DOHH2 (cell line): ENCODE measurements around the gene UTS2R.
"Not testable (repeated sequence)": the region's sequence is repeated elsewhere in the genome, so short reads cannot be mapped to it uniquely, and the experiment has no call there.

Source experiments
- H3F3A ChIP-seq: fragments of 200-600 bp; sonication (generic), shearing (Covaris generic); 2 replicates; pipeline ENCODE4 v1.6.0; 2016; ENCODE audit warnings: antibody characterized with exemption, mild to moderate bottlenecking; ENCODE audit not compliant: control insufficient read depth, insufficient read depth
- H3K27ac ChIP-seq: fragments of 200-600 bp; sonication (generic); 2 replicates; pipeline ENCODE4 v1.5.1; 2014; ENCODE audit warnings: low read depth, mild to moderate bottlenecking, low read length, moderate library complexity
- H3K27me3 ChIP-seq: fragments of 200-600 bp; sonication (generic); 2 replicates; pipeline ENCODE4 v1.6.1; 2014; ENCODE audit warnings: mild to moderate bottlenecking, low read length, mixed read lengths; ENCODE audit not compliant: control insufficient read depth
- H3K36me3 ChIP-seq: fragments of 200-600 bp; sonication (generic); 2 replicates; pipeline ENCODE4 v1.6.1; 2014; ENCODE audit warnings: mild to moderate bottlenecking, low read length, moderate library complexity, mixed read lengths; ENCODE audit not compliant: control insufficient read depth
- H3K4me1 ChIP-seq: fragments of 200-600 bp; sonication (generic); 2 replicates; pipeline ENCODE4 v1.6.1; 2014; ENCODE audit warnings: mild to moderate bottlenecking, low read length, mixed read lengths; ENCODE audit not compliant: control insufficient read depth
- H3K4me2 ChIP-seq: fragments of 200-600 bp; sonication (generic); 2 replicates; pipeline ENCODE4 v1.6.0; 2014; ENCODE audit warnings: mild to moderate bottlenecking, low read length, moderate library complexity
- H3K4me3 ChIP-seq: fragments of 200-600 bp; sonication (generic); 2 replicates; pipeline ENCODE4 v1.5.1; 2014; ENCODE audit warnings: mild to moderate bottlenecking, low read length, mixed read lengths
- H3K79me2 ChIP-seq: fragments of 200-600 bp; sonication (generic); 2 replicates; pipeline ENCODE4 v1.6.1; 2014; ENCODE audit warnings: mild to moderate bottlenecking, low read length, mixed read lengths; ENCODE audit not compliant: control insufficient read depth
- H3K9me2 ChIP-seq: fragments of 200-600 bp; sonication (generic); replicated peaks from 2 replicates; pipeline ENCODE4 v1.6.1; 2014; ENCODE audit warnings: mild to moderate bottlenecking, low read length, mixed read lengths; ENCODE audit not compliant: control insufficient read depth
- H3K9me3 ChIP-seq: fragments of 200-600 bp; sonication (generic); 2 replicates; pipeline ENCODE4 v1.6.1; 2014; ENCODE audit warnings: antibody characterized with exemption, low read length, mixed read lengths; ENCODE audit not compliant: control insufficient read depth, insufficient read depth
- H4K20me1 ChIP-seq: fragments of 200-600 bp; sonication (generic); 2 replicates; pipeline ENCODE4 v1.6.0; 2014; ENCODE audit warnings: low read depth, mild to moderate bottlenecking, antibody characterized with exemption, low read length, moderate library complexity; ENCODE audit not compliant: control insufficient read depth, insufficient read depth
- EZH2phosphoT487 ChIP-seq: fragments of 200-600 bp; sonication (generic); IDR thresholded peaks from 2 replicates; pipeline ENCODE4 v1.6.1; 2017; ENCODE audit warnings: borderline replicate concordance, mild to moderate bottlenecking, antibody characterized with exemption, low read length, moderate library complexity, mixed read lengths
- TF ChIP-seq, protein P1 (sequence below): fragments of 200-600 bp; sonication (generic); IDR thresholded peaks from one replicate; pipeline ENCODE4 v1.5.1; 2014; ENCODE audit warnings: antibody characterized with exemption, mild to moderate bottlenecking, low read depth, low read length; ENCODE audit not compliant: poor library complexity, severe bottlenecking

The UTS2R gene

DNA sequence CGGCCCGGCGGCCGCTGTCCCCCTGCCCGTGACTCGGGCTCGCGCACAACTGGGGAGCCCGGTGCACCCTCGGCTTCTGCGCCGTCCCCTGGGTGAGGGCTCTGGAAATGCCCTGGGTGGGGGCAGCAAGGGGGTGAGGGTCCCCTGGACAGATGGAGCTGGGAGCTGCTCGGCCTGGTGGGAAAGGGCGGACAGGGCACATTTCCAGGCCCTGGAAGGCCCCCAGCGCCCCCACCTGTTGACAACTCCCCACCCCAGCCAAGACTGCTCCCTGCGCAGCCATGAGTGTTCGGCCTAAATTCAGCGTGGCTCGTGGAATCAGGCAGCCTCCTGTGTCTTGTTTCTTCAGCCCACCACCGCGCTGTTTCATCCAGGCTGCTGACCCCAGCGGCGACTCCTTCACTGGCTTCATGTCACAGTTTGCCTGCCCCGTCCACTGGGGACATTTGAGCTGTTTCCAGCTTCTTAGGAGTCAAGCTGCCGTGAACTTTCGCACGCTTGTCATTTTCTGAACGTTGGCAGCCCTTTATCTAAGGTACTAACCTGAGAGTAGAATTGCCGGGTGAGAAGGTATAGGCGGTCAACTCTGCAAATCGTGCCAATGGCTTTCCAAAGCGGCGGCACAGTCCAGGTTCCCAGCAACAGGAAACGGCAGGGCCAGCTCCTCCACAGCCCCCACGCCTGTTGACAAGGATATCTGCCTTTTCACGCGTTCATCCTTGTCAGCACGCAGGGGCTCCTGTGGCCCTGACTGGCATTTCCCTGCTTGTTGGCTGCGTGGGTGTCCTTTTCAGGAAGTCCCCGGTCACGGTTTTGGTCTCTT, 895 bp downstream of the UTS2R start:
- Histone ChIP-seq H3K79me2 (no peaks in the 10 kb centered on the region), H3K9me2 (no peaks in the 10 kb centered on the region), H3K4me3 (no peak overlapping the region), H3K4me2 (no peak overlapping the region), H3K36me3 (no peaks in the 10 kb centered on the region), H3K4me1 (peaks cover 9% of the 10 kb centered on the region), H3K27ac (no peak overlapping the region), H4K20me1 (no peaks in the 10 kb centered on the region), H3K9me3 (no peaks in the 10 kb centered on the region), H3F3A (no peaks in the 10 kb centered on the region), H3K27me3 (peaks cover 19% of the 10 kb centered on the region)
- TF ChIP-seq, protein P1, sequence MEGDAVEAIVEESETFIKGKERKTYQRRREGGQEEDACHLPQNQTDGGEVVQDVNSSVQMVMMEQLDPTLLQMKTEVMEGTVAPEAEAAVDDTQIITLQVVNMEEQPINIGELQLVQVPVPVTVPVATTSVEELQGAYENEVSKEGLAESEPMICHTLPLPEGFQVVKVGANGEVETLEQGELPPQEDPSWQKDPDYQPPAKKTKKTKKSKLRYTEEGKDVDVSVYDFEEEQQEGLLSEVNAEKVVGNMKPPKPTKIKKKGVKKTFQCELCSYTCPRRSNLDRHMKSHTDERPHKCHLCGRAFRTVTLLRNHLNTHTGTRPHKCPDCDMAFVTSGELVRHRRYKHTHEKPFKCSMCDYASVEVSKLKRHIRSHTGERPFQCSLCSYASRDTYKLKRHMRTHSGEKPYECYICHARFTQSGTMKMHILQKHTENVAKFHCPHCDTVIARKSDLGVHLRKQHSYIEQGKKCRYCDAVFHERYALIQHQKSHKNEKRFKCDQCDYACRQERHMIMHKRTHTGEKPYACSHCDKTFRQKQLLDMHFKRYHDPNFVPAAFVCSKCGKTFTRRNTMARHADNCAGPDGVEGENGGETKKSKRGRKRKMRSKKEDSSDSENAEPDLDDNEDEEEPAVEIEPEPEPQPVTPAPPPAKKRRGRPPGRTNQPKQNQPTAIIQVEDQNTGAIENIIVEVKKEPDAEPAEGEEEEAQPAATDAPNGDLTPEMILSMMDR = no peak
- no peak for TF ChIP-seq EZH2phosphoT487

DNA sequence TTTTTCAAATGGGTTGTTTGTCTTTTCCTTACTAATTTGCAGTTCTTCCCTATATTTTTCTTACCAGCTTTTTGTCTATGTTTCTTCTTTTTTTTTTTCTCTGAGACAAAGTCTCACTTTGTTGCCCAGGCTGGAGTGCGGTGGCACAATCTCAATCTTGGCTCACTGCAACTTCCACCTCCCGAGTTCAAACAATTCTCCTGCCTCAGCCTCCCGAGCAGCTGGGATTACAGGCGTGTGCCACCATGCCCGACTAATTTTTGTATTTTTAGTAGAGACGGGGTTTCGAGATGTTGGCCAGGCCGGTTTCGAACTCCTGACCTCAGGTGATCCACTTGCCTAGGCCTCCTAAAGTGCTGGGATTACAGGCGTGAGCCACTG, 1.5 kb downstream of the UTS2R start:
- not testable (repeated sequence) for H3F3A ChIP-seq, H3K4me2 ChIP-seq, H3K36me3 ChIP-seq, H4K20me1 ChIP-seq, H3K4me1 ChIP-seq, H3K4me3 ChIP-seq, H3K9me2 ChIP-seq, H3K79me2 ChIP-seq, H3K27ac ChIP-seq, H3K9me3 ChIP-seq
- peaks cover 19% of the 10 kb centered on the region for H3K27me3 ChIP-seq

GRCh38 chr17:82373731-82374625, 2.4 kb downstream of the UTS2R start:
- no peaks in the 10 kb centered on the region for H3K9me2 ChIP-seq
- H3F3A ChIP-seq = no peaks in the 10 kb centered on the region
- H3K9me3 ChIP-seq = no peaks in the 10 kb centered on the region
- H3K27ac ChIP-seq = no peak overlapping the region
- H3K79me2 ChIP-seq = no peaks in the 10 kb centered on the region
- H4K20me1 ChIP-seq = no peaks in the 10 kb centered on the region
- peaks cover 19% of the 10 kb centered on the region for H3K27me3 ChIP-seq
- H3K4me3 ChIP-seq = no peak overlapping the region
- no peaks in the 10 kb centered on the region for H3K36me3 ChIP-seq
- TF ChIP-seq, protein P1 = no peak
- no peak for TF ChIP-seq EZH2phosphoT487
- peaks cover 9% of the 10 kb centered on the region for H3K4me1 ChIP-seq
- no peak overlapping the region for H3K4me2 ChIP-seq
